ENCODE data around the gene B3GAT3.
"Not testable (repeated sequence)": the region's sequence is repeated elsewhere in the genome, so short reads cannot be mapped to it uniquely, and the experiment has no call there.

B3GAT3 gene

GRCh38 chr11:62621567-62622470 lies at the start of gene B3GAT3:
TSS of gene B3GAT3 (minus strand) at chr11:62621986. CDS start at chr11:62621947, 39 bp downstream.
- DNase-seq, result peak; percentile 98

GRCh38 chr11:62671236-62671607 lies 49.4 kb upstream of the B3GAT3 start:
- DNase-seq, result peak; percentile 45

- peak; percentile 54 for DNase-seq
These were observed 47.8 kb upstream of the B3GAT3 start for GRCh38 chr11:62669420-62670161.

- no peak for DNase-seq
These were observed 45.7 kb upstream of the B3GAT3 start for GRCh38 chr11:62667460-62667859.

- peak; percentile 22 for DNase-seq
These were observed 44.6 kb upstream of the B3GAT3 start for GRCh38 chr11:62666259-62666926.

- peak; percentile 57 for DNase-seq
These were observed 43.9 kb upstream of the B3GAT3 start for GRCh38 chr11:62665599-62666258.

GRCh38 chr11:62665075-62665598 lies 43.4 kb upstream of the B3GAT3 start, which contains the start of the genes C11orf98 and CSKMT:
TSS of gene C11orf98 (minus strand) at chr11:62665210. CDS start at chr11:62665169, 41 bp downstream.
TSS of gene CSKMT (plus strand) at chr11:62665312. CDS start at chr11:62665880, 568 bp downstream.
- peak; percentile 93 for DNase-seq

GRCh38 chr11:62664405-62665074 lies 42.8 kb upstream of the B3GAT3 start:
- peak; percentile 66 for DNase-seq

GRCh38 chr11:62656796-62657429 lies 35.1 kb upstream of the B3GAT3 start:
- no peak for DNase-seq

GRCh38 chr11:62654297-62654696 lies 32.5 kb upstream of the B3GAT3 start:
- DNase-seq, result no peak

GRCh38 chr11:62652161-62653006 lies 30.6 kb upstream of the B3GAT3 start:
- DNase-seq, result peak; percentile 49

GRCh38 chr11:62650283-62650682 lies 28.5 kb upstream of the B3GAT3 start:
- DNase-seq, result not testable (repeated sequence)

- DNase-seq, result no peak
These were observed 27.7 kb upstream of the B3GAT3 start for GRCh38 chr11:62649486-62649885.

GRCh38 chr11:62648967-62649364 lies 27.2 kb upstream of the B3GAT3 start:
- no peak for DNase-seq

- DNase-seq, result no peak
These were observed 26.6 kb upstream of the B3GAT3 start for GRCh38 chr11:62648185-62648966.

- no peak for DNase-seq
These were observed 25.8 kb upstream of the B3GAT3 start for GRCh38 chr11:62647609-62648005.

- no peak for DNase-seq
These were observed 25.2 kb upstream of the B3GAT3 start for GRCh38 chr11:62646825-62647608.

Measured in hematopoietic multipotent progenitor cell treated with erythropoietin and hydrocortisone succinate and interleukin-3 and kit ligand, for 8 days (in vitro differentiated cells).